Measurements from ENCODE around the gene GALM. TPM values are rescaled to one million over a fixed set of nuclear protein-coding genes. Genes with fewer than 3 reads are reported as not detected.
A peak's percentile ranks its signal among the peaks of the same experiment; 100 is the strongest.
"Not testable (repeated sequence)": the region's sequence is repeated elsewhere in the genome, so short reads cannot be mapped to it uniquely, and the experiment has no call there.

Gene GALM
- total RNA-seq, 1 donor from 2014 or later = 17.6 TPM

- Mint-ChIP-seq H3K27me3 (ENCODE audit: low read depth) (peaks cover 3% of the 10 kb centered on the region), H3K36me3 (peaks cover 27% of the 10 kb centered on the region), H3K4me3 (peak within 1 kb of the TSS; percentile 99), H3K4me1 (peaks cover 47% of the 10 kb centered on the region), H3K9me3 (no peaks in the 10 kb centered on the region), H3K27ac (peak within 1 kb of the TSS; percentile 100)
- no peak for TF ChIP-seq CTCF (IDR thresholded peaks at IDR 0.05; ENCODE audit: unreplicated experiment)
- DNase-seq (ENCODE audit: low spot score in 2 of 2, unreplicated experiment in 2 of 2) = peak; percentile 95 to 99
Observed at GRCh38 chr2:38750891-38751595, 85.1 kb downstream of the GALM start, which contains the start of gene SRSF7. TSS of gene SRSF7 (minus strand) at chr2:38751361. CDS start at chr2:38751256, 105 bp downstream.

- peaks cover 40% of the 10 kb centered on the region for H3K4me1 Mint-ChIP-seq
- no peak for TF ChIP-seq CTCF (IDR thresholded peaks at IDR 0.05; ENCODE audit: unreplicated experiment)
- peaks cover 19% of the 10 kb centered on the region for H3K36me3 Mint-ChIP-seq
- H3K9me3 Mint-ChIP-seq = no peaks in the 10 kb centered on the region
- H3K4me3 Mint-ChIP-seq = peak overlapping the region; percentile 99
- peaks cover 3% of the 10 kb centered on the region for H3K27me3 Mint-ChIP-seq (ENCODE audit: low read depth)
- DNase-seq (ENCODE audit: low spot score in 2 of 2, unreplicated experiment in 2 of 2) = no peak
- H3K27ac Mint-ChIP-seq = peak overlapping the region; percentile 100
Observed at GRCh38 chr2:38751596-38752410, 85.9 kb downstream of the GALM start.

DNA sequence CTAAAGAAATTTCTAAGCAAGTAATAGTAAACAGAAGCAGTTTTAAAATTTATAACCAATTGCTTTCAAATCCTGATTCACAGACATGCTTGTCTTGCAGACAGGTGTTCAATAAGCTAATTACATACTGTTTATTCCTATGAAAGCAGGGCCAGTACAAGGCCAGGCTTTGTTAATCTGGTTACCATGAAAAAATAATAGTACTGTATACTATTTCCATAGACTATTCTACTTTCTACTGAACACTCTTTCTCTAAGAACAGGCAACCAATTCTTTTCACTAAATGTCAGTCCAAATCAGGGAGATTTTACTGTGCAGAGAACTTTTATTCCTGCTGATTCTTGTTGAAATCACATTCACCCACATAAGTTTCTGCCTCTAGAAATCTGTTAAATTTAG, 88.1 kb downstream of the GALM start:
- no peak for TF ChIP-seq CTCF (IDR thresholded peaks at IDR 0.05; ENCODE audit: unreplicated experiment)
- Mint-ChIP-seq H3K36me3 (peaks cover 3% of the 10 kb centered on the region), H3K4me1 (peaks cover 20% of the 10 kb centered on the region), H3K27ac (no peak overlapping the region), H3K4me3 (no peak overlapping the region), H3K27me3 (ENCODE audit: low read depth) (peaks cover 3% of the 10 kb centered on the region), H3K9me3 (no peaks in the 10 kb centered on the region)
- no peak for DNase-seq (ENCODE audit: low spot score in 2 of 2, unreplicated experiment in 2 of 2)

- Mint-ChIP-seq H3K9me3 (no peaks in the 10 kb centered on the region), H3K27ac (no peak overlapping the region), H3K4me1 (peaks cover 16% of the 10 kb centered on the region), H3K36me3 (peaks cover 3% of the 10 kb centered on the region), H3K4me3 (no peak overlapping the region), H3K27me3 (ENCODE audit: low read depth) (peaks cover 3% of the 10 kb centered on the region)
- DNase-seq (ENCODE audit: low spot score in 2 of 2, unreplicated experiment in 2 of 2) = no peak
- no peak for TF ChIP-seq CTCF (IDR thresholded peaks at IDR 0.05; ENCODE audit: unreplicated experiment)
Observed at GRCh38 chr2:38754506-38754905, 88.6 kb downstream of the GALM start.

- not testable (repeated sequence) for H3K36me3 Mint-ChIP-seq; H3K27me3 Mint-ChIP-seq (ENCODE audit: low read depth); H3K4me3 Mint-ChIP-seq; H3K9me3 Mint-ChIP-seq; DNase-seq (ENCODE audit: low spot score in 2 of 2, unreplicated experiment in 2 of 2); H3K27ac Mint-ChIP-seq
- peaks cover 11% of the 10 kb centered on the region for H3K4me1 Mint-ChIP-seq
Observed at GRCh38 chr2:38755891-38756290, 90.0 kb downstream of the GALM start.

- no peaks in the 10 kb centered on the region for H3K9me3 Mint-ChIP-seq
- H3K4me1 Mint-ChIP-seq = peaks cover 5% of the 10 kb centered on the region
- TF ChIP-seq CTCF (IDR thresholded peaks at IDR 0.05; ENCODE audit: unreplicated experiment) = no peak
Observed at GRCh38 chr2:38763228-38763627, 97.3 kb downstream of the GALM start.

More at GRCh38 chr2:38763228-38763627, 97.3 kb downstream of the GALM start:
- H3K27ac Mint-ChIP-seq = no peak overlapping the region
- H3K36me3 Mint-ChIP-seq = no peaks in the 10 kb centered on the region
- DNase-seq (ENCODE audit: low spot score in 2 of 2, unreplicated experiment in 2 of 2) = no peak
- no peak overlapping the region for H3K4me3 Mint-ChIP-seq
- H3K27me3 Mint-ChIP-seq (ENCODE audit: low read depth) = no peaks in the 10 kb centered on the region

Data from mesothelial cell of epicardium (in vitro differentiated cells).